NCI-H2196 treated with DMSO at 0.1 percent for 48 hours (cell line): Measurements from ENCODE around the gene GPR153.
"Not testable (repeated sequence)": the region's sequence is repeated elsewhere in the genome, so short reads cannot be mapped to it uniquely, and the experiment has no call there.

Experiments
- DNase-seq: peaks from one replicate; lab custom pipeline; 2025; ENCODE audit not compliant: unreplicated experiment; lab: John Stamatoyannopoulos, UW

GPR153 gene

GRCh38 chr1:6260961-6261614 lies at the start of gene GPR153:
TSS of gene GPR153 (minus strand) at chr1:6261098. CDS start at chr1:6254905, 6,193 bp downstream.
- no peak for DNase-seq

DNA sequence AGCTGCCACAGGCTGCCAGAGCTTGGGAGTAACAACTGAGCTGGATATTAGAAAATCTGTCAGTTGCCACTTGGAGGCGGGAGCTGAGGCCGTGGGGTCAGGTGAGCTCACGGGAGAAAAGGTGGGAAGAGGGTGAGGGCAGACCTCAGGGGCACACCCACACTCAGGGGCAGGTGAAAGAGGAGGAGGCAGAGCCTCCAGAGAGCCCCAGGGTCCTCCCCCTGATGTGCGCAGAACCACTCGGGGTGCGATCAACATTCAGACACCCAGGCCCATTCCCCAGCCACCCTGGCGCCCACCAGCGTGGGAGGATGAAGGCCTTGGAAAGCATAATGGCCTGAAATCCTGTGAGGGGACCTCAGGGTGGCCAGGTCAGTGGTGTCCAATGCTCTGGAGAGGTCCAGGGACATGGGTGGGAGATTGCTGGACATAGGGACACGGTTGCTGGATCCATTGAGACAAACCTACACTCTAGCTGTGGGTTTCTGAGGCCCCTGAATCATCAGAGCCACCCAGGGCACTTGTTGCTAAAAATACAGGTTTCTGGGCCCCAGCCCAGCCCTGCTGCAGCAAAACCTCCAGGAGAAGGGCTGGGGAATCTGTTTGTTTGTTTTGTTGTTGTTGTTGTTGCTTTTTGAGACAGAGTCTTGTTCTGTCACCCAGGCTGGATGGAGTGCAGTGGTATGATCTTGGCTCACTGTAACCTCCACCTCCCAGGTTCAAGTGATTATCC lies 49.4 kb upstream of the GPR153 start:
- DNase-seq = no peak

DNA sequence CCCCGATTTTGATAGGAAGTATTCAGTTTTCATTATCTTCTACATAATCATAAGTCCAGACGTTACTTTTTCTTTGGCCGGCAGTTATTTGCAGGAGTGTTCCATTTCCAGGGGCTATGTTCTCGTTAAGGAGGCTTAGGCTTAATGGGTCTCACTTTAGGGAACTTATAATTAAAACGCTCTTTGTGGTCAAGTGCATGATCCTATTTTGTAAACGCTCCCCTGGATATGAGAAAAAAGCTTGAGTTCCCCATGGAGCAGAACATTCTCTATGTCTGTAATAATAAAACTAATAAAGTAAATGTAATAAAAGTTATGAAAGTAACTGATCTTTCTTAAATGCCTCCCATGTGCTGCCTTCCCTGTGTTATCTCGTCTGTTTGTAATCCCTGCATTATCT lies 48.7 kb upstream of the GPR153 start:
- no peak for DNase-seq

GRCh38 chr1:6308449-6308848 lies 47.6 kb upstream of the GPR153 start:
- DNase-seq = no peak

- not testable (repeated sequence) for DNase-seq
Measured at GRCh38 chr1:6307682-6308081, 46.8 kb upstream of the GPR153 start.

- no peak for DNase-seq
Measured at GRCh38 chr1:6307099-6307498, 46.2 kb upstream of the GPR153 start.

- DNase-seq = no peak
Measured at GRCh38 chr1:6303397-6304012, 42.6 kb upstream of the GPR153 start.

- no peak for DNase-seq
Measured at GRCh38 chr1:6302568-6302967, 41.7 kb upstream of the GPR153 start.

GRCh38 chr1:6301526-6301925 lies 40.6 kb upstream of the GPR153 start:
- no peak for DNase-seq

- no peak for DNase-seq
Measured at GRCh38 chr1:6300342-6301048, 39.6 kb upstream of the GPR153 start.

DNA sequence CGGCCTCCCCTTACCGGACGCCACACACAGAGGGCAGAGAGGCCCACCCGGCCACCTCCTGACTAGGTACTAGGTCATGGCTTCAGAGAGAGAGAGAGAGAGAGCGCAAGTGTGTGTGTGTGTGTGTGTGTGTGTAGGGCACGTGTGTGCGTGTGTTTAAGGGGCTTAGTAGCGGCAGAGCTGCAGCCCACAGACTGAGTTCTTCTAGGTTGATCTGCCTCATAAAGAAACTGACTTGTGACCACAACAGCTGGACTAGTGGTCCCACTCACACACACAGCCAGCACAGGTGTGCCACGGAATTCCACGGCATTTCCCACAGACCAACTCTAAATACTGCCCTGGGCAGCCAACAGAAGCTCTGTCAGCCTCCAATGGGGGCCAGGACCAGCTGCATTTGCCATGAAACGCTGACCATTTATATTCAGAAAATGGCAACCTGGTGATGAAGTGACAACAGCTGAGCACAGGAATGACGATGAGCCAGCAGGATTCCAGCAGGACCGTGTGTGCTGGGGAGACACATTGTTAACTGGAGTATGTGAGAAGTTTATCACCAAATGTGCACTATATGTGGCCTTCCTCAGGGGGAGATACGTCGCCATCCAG lies 38.8 kb upstream of the GPR153 start:
- DNase-seq = no peak

DNA sequence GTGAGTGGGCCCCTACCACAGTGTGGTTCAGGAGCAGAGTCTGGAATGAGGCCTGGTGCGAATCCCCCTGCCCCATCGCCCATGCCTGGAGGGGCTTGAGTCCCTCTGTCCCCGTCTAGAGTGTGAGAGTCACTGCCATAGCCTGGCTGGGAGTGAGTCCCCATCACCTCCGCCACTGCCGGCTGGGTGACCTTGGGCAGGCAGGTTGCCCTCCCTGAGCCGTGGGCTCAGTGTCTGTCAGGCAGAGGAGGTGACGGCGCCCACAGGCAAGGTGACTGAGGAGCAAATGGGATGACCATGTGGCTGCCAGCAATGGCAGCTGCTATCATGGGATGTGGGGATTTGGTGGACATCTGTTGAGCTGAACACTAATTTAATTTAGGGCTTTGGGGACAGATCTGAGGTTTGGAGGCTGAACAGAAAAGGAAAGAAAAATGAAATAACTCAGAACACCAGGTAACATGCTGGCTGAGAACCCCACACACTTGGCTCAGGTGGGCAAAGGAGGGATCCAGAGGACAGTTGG lies 38.1 kb upstream of the GPR153 start:
- DNase-seq = no peak

GRCh38 chr1:6298530-6298929 lies 37.6 kb upstream of the GPR153 start:
- DNase-seq = no peak

GRCh38 chr1:6295910-6296309 lies 35.0 kb upstream of the GPR153 start:
- no peak for DNase-seq

- no peak for DNase-seq
Measured at GRCh38 chr1:6294890-6295556, 34.1 kb upstream of the GPR153 start.

DNA sequence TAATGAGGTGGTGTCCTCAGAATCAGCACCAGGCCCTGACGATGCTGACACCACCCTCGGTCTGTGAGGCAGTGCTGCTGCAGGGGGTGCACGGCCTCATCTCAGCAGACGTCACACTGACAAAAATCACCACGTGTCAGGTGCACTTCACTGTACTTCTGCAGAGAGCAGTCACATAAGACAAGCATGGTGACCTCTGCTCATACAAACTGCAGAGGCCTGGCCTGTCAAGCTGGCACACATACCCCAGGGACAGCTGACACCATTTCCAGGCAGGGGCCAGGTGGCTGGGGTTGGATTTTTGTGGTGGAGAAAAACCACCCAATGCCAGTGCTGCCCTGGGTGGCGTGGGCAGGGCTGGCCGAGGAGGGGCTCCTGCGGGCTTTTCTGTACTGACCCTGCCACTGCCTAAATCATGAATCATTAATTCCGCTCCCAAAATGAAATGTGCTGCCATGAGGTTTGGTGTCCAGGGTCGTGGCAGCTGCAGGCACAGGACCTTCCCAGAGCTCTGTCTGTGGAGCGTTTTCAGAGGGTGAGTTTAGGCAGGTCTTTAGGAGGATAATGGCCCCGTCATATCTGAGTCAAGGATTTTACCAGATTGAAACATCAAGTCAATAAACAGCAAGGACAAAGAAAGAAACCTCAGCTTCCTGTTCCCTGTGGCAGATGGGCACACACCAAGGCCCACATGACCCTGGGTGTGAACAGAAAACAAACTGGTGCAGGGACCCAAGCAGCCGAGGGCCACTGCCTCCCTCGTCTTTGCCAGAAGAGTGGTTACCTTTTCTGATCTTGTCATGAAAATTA lies 33.4 kb upstream of the GPR153 start:
- DNase-seq = no peak

- DNase-seq = no peak
Measured at GRCh38 chr1:6292102-6292501, 31.2 kb upstream of the GPR153 start.

DNA sequence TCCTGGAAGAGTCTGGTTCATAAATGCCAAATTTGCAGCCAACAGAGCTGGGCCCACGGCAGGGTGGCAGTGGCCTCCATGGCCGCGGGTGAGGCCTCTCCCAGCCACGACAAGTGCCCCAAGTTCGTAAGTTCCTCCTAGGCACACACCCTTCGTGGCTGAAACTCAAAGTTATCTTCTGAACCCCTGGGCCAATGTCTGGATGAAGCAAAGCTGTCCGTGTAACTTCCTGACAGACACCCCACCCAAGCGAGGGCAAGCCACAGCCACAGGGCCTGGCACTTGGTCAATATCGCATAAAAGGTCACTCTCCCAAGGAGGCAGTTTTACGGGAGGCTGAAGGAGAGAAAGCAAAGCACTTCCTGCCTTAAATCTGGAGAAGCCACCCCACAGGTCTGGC lies 27.8 kb upstream of the GPR153 start:
- DNase-seq = no peak

GRCh38 chr1:6288026-6288425 lies 27.1 kb upstream of the GPR153 start:
- no peak for DNase-seq

DNA sequence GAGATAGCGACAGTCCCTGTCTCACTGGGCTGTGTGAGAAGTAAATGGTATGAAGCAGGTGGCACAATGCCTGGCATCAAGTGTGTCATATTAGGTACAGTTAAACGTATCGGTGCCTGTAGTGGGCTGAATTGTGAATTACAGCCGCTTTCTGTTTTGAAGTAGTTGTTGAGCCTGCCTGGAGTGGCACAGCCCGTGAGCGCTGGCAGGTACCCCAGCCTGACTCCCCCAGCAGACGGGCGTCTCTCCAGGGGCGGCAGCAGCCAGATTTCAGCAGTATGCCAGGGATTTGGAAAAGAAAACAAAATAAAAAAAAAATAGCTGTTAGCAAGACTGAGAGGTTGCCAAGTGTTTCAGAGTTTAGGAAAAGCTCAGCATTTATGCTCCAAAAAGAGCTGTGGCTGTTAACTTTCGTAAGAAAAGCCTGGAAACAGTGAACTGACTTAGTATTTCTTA lies 26.6 kb upstream of the GPR153 start:
- DNase-seq = no peak
